Uterus (tissue), 2 donors: ENCODE measurements around the gene TMEM203.

ENCODE experiments used
- CTCF ChIP-seq, 4 experiments: fragments of 200-600 bp in 2 of 4; fragments of 450-650 bp in 2 of 4; sonication (generic) in 2 of 4; IDR thresholded peaks; one replicate each; pipeline ENCODE4 v1.5.1; 2016 to 2019; ENCODE audit warnings: antibody characterized with exemption in 4 of 4, mild to moderate bottlenecking in 2 of 4, moderate library complexity in 1 of 4
- POLR2A ChIP-seq, 2 donors: fragments of 450-650 bp; IDR thresholded peaks; one replicate each; pipeline ENCODE4 v1.6.1; 2016; ENCODE audit warnings: antibody characterized with exemption in 2 of 2, mild to moderate bottlenecking in 1 of 2, moderate library complexity in 1 of 2

DNA sequence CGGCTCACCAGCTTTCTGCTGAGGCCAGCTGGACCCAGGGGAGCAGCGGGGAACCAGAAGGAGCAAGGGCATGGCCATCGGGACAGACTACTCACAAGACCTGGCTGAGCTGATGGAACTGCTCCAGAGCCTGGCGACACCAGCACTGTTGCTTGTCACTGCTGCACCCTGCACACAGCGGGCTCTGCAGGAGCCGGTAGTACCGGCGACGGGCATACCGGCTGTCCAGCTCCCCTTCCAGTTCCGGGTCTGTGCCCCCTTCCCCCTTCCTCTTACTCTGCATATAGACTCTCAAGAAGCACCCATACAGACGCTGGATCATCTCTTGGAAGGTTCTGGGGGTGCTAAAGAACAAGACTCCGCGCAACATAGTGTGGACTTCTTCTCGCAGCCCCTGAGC lies 18.1 kb downstream of the TMEM203 start:
- no peak for TF ChIP-seq CTCF (IDR thresholded peaks at IDR 0.05)
- TF ChIP-seq POLR2A (IDR thresholded peaks at IDR 0.05): no peak
